CD4-positive, alpha-beta T cell treated with Interleukin-17A for 1 hour (primary cell): Measurements from ENCODE around the gene TMEM185A.
"Not testable (repeated sequence)": the region's sequence is repeated elsewhere in the genome, so short reads cannot be mapped to it uniquely, and the experiment has no call there.

Experiments
- DNase-seq: peaks from one replicate; pipeline ENCODE4 v3.0.0-alpha.2; 2020

TMEM185A gene

GRCh38 chrX:149631234-149632165 is at the start of gene TMEM185A:
TMEM185A (minus strand) TSS chrX:149631792; CDS start chrX:149631580, 212 bp downstream.
- peak; percentile 78 for DNase-seq

- no peak for DNase-seq
These were observed 49.6 kb upstream of the TMEM185A start for GRCh38 chrX:149681182-149681581.

DNA sequence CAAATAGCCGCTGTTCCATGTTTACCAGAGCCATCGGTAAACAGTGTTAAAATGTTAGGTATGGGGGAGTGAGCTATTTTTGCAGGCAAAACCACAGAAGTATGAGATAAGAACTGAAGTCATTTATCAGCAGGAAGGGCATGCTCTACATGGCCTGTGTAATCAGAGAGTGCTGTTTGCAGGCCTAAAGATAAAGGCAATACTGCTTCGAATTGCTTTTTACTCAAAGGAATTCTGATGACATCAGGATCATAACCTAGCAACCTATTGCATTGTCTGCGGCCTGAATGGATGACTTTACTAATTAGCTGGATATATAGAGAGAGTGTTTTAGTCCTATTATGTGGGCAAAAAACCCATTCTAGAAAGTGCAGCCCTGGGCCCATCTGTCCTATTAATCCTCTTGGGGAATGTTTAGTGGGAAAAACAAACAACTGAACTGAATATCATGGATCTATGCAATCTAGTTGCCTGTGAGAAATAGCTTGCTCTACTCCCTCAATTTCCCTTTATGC is 47.6 kb upstream of the TMEM185A start:
- DNase-seq = not testable (repeated sequence)

GRCh38 chrX:149675554-149675953 is 44.0 kb upstream of the TMEM185A start:
- DNase-seq = not testable (repeated sequence)

DNA sequence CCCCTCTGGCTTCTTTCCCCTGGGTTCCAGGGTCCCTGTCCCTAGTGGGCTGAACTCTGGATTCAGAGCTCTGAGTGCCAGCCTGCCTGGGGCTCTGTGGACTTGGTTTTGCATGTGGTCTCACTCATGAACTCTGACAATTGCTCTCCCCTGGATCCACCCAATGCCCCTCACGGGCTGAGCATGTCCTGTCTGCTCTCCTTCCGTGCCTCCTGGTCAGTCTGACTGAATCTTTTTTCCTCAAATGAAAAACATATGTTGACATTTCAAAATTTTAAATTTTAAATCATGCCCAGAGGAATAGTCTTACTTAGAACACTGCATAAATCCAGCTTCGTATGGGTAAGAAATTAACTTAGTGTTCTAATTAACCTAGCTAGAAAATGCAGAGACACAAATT is 43.5 kb upstream of the TMEM185A start:
- not testable (repeated sequence) for DNase-seq

DNA sequence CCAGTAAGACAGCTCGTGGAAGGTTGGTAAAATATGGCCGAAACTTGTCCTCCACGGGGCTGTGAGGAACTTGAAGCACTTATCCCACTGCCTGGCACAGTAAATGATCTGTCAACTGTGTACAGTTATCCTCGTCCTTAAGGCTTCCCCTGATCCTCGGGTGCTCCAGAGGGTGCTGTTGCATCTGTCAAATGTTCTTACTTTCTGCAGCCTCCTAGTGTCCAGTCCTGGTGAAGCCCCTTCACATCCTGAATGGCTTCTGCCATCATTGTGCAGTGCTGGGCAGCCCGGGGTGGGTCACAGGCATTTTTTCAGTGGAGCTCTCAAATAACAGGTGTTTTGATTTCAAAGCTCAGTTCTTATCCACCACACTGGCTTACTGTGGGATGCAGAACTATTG is 29.0 kb upstream of the TMEM185A start:
- DNase-seq = not testable (repeated sequence)

- not testable (repeated sequence) for DNase-seq
These were observed 24.8 kb upstream of the TMEM185A start for GRCh38 chrX:149656260-149656884.

- DNase-seq = no peak
These were observed 20.8 kb upstream of the TMEM185A start for GRCh38 chrX:149652232-149652981.

- no peak for DNase-seq
These were observed 18.6 kb upstream of the TMEM185A start for GRCh38 chrX:149650162-149650561.

DNA sequence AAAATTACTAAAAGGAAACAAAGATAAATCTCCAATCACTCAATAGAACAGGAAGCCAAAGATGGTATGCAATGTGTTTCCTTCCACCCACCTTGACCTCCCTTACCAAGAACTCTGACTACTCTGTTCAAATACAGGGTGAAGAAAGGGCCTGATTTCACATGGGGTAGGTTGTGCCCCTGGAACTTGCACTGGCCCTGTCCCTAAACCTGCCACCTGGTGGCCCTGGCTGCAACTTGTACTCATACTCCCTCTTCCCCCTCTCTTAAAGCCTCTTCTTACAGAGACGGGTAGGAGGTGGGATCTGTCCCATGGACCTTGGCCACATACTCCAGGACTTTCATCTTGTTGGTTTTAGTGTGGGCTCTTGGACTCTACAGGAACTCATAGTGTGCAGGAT is 17.3 kb upstream of the TMEM185A start:
- DNase-seq = no peak

- DNase-seq = no peak
These were observed 15.9 kb upstream of the TMEM185A start for GRCh38 chrX:149647505-149647904.

GRCh38 chrX:149643496-149643895 is 11.9 kb upstream of the TMEM185A start:
- no peak for DNase-seq

GRCh38 chrX:149641835-149642234 is 10.2 kb upstream of the TMEM185A start:
- DNase-seq = no peak

DNA sequence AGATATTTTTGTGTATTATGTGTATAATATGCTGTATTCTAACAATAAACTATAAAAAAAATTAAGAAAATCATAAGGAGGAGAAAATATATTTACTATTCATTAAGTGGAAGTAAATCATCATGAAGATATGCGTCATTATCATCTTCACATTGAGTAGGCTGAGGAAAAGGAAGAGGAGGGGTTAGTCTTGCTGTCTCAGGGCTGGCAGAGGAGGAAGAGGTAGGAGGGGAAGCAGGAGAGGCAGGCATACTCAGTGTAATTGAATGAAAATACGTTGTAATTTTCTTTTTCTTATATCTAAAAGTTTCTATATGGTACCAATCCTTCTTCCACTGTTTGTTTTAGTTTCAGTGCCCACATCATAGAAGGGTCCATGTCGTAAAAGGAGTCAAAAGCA is 9.8 kb upstream of the TMEM185A start:
- DNase-seq = no peak

- no peak for DNase-seq
These were observed 8.0 kb upstream of the TMEM185A start for GRCh38 chrX:149639568-149639967.

DNA sequence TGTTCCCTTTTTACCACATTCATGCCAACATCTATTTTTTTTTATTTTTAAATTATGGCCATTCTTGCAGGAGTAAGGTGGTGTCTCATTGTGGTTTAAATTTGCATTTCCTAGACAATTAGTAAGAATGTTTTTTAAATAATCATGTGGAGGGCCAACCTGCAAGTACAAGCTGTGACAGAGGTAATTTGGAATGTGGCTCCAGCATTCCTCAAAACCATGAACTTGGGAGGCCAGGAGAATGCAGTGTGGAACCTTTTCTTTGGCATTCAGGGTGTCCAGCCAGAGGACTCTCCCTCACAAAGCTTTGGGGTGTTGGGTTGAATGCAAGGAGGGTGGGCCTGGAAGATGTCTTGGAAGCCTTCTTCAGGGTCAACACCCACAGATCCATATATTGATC is 7.3 kb upstream of the TMEM185A start:
- DNase-seq = no peak

- DNase-seq = no peak
These were observed 1.9 kb upstream of the TMEM185A start for GRCh38 chrX:149633511-149633910.

DNA sequence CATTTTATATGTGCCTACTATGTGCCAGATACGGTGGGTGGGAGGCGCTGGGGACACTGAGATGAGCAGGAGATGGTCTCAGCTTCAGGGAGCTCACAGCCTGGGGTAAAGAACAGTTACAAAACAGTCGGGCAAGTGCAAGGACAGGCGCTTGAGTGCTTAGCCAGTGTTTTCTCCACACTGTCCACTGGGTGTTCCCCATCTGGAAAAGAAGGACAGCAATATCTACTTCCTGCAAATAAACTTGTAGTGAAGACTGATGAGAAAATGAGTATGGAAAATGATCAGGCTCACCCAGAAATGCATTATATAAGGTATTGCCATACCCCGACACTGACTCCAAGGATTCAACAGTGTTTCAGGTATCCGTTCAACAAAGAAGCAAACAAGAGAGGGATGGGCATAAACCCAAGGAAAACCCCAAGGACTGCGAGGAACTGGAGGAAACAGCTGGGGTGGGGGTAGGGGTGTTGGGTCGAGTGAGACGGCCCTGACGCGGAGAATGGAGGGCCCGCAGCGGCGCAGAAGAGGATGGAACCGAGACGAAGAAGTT is 835 bp downstream of the TMEM185A start:
- DNase-seq = no peak

DNA sequence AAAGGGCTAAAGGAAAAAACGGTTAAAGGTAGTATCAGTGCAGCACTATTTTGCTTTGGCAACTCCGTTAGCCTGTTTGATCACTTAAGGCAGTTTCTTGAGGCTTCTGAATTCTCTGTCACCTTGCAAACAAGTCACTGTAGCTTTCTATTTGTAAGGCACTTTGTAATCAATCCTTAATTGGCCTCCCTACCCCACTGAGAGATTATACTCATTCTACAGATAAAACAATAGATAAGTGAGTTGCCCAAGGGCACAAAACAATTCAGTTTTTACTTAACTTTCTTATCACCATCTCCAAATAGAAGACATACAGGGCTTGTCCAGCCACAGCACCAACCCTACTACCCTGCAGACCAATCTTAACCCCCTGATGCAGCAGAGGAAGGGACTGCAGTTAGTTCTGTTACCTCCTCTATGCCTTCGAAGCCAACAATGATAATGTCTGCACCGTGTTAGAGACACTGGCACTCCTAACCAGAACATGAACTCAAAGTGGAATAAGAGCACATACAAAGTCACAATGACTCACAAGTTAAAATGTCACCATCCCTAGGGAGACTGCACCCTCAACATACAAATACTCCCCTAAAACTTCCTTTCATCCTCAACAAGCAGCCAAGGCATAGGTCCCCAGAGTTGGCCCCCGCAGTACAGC is 1.7 kb downstream of the TMEM185A start:
- no peak for DNase-seq

DNA sequence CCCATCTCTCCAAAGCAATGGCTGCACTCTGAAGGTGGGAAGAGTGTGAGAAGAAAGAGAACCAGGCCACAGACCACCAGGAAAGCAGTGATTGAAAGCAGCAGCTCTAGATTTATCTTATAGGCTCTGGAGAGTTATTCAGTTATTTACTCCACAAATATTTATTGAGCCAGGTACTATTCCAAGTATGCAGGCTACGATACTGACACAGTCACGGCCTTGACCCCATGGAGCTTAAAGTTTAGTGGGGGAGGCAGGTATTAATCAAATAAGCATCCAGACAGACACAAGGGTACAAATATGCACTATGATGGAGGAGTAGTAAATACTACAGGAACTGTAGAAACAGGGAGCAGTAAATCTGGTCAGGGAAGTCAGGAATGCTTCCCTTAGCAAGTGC is 2.8 kb downstream of the TMEM185A start:
- no peak for DNase-seq

DNA sequence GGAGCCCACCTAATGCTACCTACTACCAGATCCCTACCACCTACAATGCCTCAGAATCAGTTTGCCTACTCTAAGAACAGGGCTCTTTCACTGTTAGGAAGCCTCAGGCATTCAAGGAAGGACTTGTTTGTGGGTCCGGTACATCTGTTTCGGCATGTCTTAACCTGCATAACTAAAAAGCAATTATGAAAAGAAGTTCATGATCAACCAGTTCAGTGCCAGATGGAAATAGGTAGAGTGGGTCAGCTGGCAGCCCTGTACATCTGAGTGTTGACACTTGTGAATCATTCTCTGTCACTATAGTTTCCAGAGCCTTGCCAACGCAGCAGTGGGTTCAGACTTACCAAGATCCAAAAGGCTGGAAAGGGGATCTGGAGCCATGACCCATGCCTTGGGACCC is 3.3 kb downstream of the TMEM185A start:
- DNase-seq = no peak

GRCh38 chrX:149626829-149627228 is 4.8 kb downstream of the TMEM185A start:
- DNase-seq = not testable (repeated sequence)
